H1 (cell line): ENCODE measurements around the gene CORO2B. TPM values are rescaled to one million over a fixed set of nuclear protein-coding genes. Genes with fewer than 3 reads are reported as not detected.

Experiments
- FOSL1 ChIP-seq: IDR thresholded peaks from 2 replicates; pipeline ENCODE4 v1.6.1; 2011; ENCODE audit warnings: mild to moderate bottlenecking, low read depth, low read length, moderate library complexity; ENCODE audit not compliant: insufficient read depth
- GABPA ChIP-seq: IDR thresholded peaks from 2 replicates; pipeline ENCODE4 v1.6.1; 2011; ENCODE audit warnings: mild to moderate bottlenecking, low read length, moderate library complexity, borderline replicate concordance; ENCODE audit not compliant: insufficient read depth
- KDM1A ChIP-seq: fragments of 200-600, 300-600 bp; sonication (generic); IDR thresholded peaks from 2 replicates; pipeline ENCODE4 v1.7.1; 2016; ENCODE audit warnings: mild to moderate bottlenecking, low read length, borderline replicate concordance
- RAD21 ChIP-seq, 2 experiments: IDR thresholded peaks in 1 of 2; conservative IDR thresholded peaks in 1 of 2; 2 replicates each; pipeline ENCODE4 v1.6.1; 2011; ENCODE audit warnings: low read depth in 2 of 2, low read length in 2 of 2, improper control_type of control experiment in 1 of 2, inconsistent platforms in 1 of 2, mild to moderate bottlenecking in 1 of 2, moderate library complexity in 1 of 2
- polyA plus RNA-seq, 7 experiments: library from polyadenylated mRNA; depleted of rRNA in 3 of 7; stranded (reverse) in 5 of 7; unstranded in 2 of 7; fragments of >200 nt in 5 of 7; fragments of 200-250 nt in 2 of 7; gene quantifications; 1 replicate in 5 of 7; 2 replicates in 1 of 7; 4 replicates in 1 of 7; pipeline versions ENCODE4 v1.2.1 to v1.2.3, GENCODE V29; 2011 to 2013; ENCODE audit warnings: missing spikeins in 2 of 7, mixed read lengths in 2 of 7
- total RNA-seq: library from RNA; stranded (reverse); fragmentation: NEBNext Ultra II Directional; extraction: Animal tissue kit (Norgen Biotek cat#: 25700); gene quantifications from 2 replicates; pipeline ENCODE4 v1.2.1, GENCODE V29; 2021
- TF ChIP-seq, protein P1 (sequence below): IDR thresholded peaks from 2 replicates; pipeline ENCODE4 v1.6.1; 2011; ENCODE audit warnings: low read depth, mild to moderate bottlenecking, low read length; ENCODE audit not compliant: insufficient read depth

CORO2B gene
- total and polyA plus RNA-seq, 2 of the 8 experiments (the other 6 are each of a cell fraction or from before 2014, with no cell fraction given): 3.4 to 6.7 TPM

DNA sequence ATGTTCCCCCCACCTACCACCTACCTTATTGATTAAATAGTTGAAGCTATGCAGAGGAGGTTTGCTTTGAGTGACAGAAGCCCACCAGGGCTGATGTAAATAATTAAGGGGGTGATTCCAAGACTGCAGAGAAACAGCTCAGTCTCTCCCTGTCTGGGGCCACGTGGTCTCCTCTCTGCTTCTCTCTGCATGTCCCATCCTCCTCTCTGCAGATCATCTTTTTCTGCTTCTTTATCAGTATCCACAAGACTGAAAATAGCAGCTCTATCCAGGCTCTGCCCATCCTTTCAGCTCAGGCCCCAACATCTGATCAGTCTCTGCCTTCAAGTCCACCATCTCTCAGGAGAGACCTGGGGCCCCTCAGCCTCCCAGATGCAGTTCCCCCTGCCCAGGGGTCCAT is 131.1 kb downstream of the CORO2B start (continued):
- no peak for TF ChIP-seq RAD21 (IDR thresholded peaks at IDR 0.05 in 1 of 2, conservative IDR thresholded peaks at IDR 0.05 in 1 of 2; ENCODE audit: low read depth in 2 of 2, low read length in 2 of 2)
- TF ChIP-seq, protein P1, sequence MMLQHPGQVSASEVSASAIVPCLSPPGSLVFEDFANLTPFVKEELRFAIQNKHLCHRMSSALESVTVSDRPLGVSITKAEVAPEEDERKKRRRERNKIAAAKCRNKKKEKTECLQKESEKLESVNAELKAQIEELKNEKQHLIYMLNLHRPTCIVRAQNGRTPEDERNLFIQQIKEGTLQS: no peak
- no peak for TF ChIP-seq FOSL1
- no peak for TF ChIP-seq GABPA
- TF ChIP-seq KDM1A: no peak
